Panc1 (cell line): ENCODE measurements around the gene LRP4.

Source experiments
- POLR2AphosphoS5 ChIP-seq: IDR thresholded peaks from 2 replicates; pipeline ENCODE4 v1.6.1; 2012; ENCODE audit warnings: mild to moderate bottlenecking, low read depth, low read length, moderate library complexity
- REST ChIP-seq, 2 experiments: IDR thresholded peaks; 2 replicates each; pipeline ENCODE4 v1.6.1; 2011 to 2012; ENCODE audit warnings: low read depth in 2 of 2, control low read depth in 1 of 2, low read length in 1 of 2, mild to moderate bottlenecking in 1 of 2, moderate library complexity in 1 of 2; ENCODE audit not compliant: insufficient read depth in 1 of 2
- SIN3A ChIP-seq: IDR thresholded peaks from 2 replicates; pipeline ENCODE4 v1.6.1; 2012; ENCODE audit warnings: low read depth, mild to moderate bottlenecking, low read length, moderate library complexity, borderline replicate concordance; ENCODE audit not compliant: insufficient read depth
- TF ChIP-seq, protein P1 (sequence below): fragments of 450-650 bp; IDR thresholded peaks from 2 replicates; pipeline ENCODE4 v1.5.1; 2017; ENCODE audit warnings: mild to moderate bottlenecking

DNA sequence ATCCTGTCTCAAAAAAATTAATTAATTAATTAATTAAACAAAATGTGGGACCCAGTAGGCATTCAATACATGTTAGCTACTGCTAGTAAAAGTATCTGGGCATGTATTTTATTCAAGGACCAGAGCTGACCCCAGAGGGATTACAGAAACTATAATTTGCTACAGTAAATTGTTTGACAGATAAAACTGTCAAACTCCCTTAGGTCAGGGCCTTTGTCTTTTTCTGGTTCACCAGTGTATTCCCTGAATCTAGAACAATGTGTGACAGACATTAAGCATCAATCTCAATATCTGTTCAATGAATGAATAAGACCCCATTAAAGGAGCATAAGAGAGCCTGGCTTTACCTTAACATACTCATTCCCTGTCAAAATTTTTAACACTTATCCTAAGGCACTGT is 78.2 kb downstream of the LRP4 start:
- TF ChIP-seq, protein P1, sequence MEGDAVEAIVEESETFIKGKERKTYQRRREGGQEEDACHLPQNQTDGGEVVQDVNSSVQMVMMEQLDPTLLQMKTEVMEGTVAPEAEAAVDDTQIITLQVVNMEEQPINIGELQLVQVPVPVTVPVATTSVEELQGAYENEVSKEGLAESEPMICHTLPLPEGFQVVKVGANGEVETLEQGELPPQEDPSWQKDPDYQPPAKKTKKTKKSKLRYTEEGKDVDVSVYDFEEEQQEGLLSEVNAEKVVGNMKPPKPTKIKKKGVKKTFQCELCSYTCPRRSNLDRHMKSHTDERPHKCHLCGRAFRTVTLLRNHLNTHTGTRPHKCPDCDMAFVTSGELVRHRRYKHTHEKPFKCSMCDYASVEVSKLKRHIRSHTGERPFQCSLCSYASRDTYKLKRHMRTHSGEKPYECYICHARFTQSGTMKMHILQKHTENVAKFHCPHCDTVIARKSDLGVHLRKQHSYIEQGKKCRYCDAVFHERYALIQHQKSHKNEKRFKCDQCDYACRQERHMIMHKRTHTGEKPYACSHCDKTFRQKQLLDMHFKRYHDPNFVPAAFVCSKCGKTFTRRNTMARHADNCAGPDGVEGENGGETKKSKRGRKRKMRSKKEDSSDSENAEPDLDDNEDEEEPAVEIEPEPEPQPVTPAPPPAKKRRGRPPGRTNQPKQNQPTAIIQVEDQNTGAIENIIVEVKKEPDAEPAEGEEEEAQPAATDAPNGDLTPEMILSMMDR = no peak
- TF ChIP-seq POLR2AphosphoS5 (no peak), SIN3A (no peak), REST (IDR thresholded peaks at IDR 0.05; ENCODE audit: insufficient read depth in 1 of 2, low read depth in 2 of 2, low read length in 1 of 2) (no peak)
